HG03571 (cell line): ENCODE measurements around the gene LBH.

Source experiments
- ATAC-seq: cut with Tn5 transposase; IDR thresholded peaks from one replicate; pipeline ENCODE4 v1.9.1; 2021; ENCODE audit not compliant: unreplicated experiment

Gene LBH

DNA sequence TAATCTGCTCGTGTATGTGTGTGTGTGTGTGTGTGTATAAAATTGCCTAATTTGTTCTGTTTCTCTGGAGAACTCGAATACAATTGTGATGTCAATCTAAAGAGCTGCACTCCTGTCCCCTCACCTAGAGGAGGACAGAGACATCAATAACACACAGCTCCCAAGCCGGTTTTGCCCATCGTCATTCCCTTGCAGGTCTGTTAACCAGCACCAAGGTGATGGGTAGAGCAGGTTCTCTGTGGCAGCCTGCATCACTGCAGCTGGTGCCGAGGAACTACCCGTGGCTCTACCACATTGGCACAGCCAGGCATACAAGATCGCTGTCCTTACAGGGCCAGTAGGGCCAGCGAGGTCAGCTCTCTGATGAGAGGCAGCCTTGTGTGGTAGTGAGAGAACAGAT lies 41.0 kb downstream of the LBH start:
- no peak for ATAC-seq

DNA sequence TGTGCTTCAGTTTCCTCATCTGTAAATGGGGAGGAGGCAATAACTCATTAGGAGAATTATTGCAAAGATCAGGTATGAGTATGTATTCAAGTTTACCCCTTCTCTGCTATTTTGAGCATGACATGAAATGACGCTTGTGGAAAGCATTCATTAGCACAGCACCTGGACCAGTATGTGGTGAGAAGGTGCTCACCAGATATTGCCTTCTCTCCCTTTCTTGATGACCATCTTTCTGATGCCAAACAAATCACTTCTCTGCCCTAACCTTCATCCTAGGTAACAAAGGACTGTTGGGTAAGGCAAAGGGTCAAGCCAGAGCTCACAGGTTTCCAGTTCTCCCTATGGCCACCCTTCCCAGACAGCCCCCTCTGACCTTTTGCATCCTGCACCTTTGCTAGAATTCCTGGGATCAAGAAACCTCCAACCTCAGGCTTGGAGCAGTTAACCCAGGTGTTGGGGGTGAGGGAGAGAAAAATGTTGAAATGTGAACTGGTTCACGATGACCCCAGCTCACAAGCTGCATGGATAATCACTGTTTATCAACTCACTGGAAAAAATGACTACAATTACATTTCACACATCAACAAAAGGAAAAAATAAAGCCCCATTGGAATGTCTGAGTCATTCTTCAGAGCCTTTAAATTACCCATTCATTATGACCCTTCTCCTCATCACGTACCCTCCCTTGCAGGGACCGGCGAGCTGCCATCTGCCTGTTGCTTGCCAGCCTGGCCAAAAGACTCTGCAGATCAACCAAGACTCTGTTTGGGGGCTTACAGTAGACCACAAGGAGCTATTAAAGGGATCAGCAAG lies 41.6 kb downstream of the LBH start:
- no peak for ATAC-seq

GRCh38 chr2:30273574-30273929 lies 42.2 kb downstream of the LBH start:
- no peak for ATAC-seq

DNA sequence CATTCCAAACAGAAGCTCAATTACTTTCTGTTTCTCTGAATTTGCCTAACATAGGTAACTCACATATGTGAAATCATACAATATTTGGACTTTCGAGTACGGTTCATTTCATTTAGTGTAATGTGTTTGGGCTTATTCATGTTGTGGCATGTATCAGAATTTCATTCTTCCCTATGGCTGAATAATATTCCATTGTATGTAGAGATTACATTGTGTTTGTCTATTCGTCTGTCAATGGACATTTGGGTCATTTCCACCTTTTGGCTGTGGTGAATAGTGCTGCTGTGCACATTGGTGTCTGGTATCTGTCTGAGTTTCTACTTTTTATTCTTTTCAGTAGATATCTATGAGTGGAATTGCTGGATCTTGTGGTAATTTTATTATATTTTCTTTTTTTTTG lies 43.9 kb downstream of the LBH start:
- no peak for ATAC-seq

- ATAC-seq = no peak
Measured at GRCh38 chr2:30276455-30276911, 45.1 kb downstream of the LBH start.

- ATAC-seq = no peak
Measured at GRCh38 chr2:30277582-30277981, 46.2 kb downstream of the LBH start.

DNA sequence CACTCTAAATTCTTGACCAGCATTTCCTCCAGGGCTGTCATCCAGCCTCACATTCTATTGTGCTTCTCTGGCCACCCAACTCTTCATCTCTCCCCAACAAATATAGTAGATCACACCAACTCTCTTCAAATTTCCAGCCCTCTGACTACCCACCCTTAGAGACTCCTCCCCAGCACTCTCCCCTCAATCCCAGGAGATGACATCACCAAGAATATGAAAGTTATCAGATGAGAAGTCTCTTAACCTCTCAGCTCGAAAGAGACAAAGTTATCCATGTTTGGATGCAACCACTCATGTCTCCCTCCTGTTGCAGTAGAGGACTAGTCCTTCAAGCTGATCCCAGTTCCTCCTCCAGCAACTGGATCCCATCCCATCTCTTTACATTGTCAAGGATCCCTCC lies 47.1 kb downstream of the LBH start:
- no peak for ATAC-seq

DNA sequence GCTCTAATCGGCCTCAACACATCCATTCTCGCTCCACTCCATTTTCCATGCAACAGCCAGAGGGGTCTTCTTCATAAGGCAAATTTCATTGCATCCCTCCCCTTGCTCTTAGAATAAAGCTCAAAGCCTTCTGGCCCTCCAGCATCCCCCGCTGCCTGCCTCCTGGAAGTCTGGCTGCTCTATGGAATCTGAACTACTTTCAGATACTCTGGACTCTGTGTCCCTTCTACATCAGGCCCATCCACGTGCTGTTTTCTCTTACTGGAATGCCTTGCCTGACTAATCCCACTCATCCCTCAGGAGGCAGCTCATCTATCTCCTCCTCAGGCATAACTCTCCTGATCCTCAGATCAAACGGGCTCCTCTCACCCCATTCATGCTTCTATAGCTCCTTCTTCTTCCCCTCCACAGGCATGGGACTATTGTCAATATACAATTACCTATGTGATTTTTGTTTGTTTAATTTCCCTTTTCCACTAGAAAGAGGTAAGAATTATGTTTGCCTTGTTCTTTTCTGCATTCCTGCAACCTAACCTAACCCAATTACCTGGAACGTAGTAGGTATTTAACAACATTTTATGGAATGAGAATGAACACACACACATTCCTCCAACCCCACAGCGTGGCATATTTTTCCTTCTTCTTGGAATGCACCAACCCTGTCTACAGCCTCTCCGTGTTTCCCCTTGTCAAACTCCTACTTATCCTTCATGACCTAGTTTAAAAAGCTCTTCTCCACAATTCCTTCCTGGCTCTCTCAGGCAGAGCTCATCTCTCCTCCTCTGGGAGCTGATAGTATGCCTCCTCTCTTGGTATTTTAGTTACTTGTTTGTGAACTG lies 49.5 kb downstream of the LBH start:
- no peak for ATAC-seq

DNA sequence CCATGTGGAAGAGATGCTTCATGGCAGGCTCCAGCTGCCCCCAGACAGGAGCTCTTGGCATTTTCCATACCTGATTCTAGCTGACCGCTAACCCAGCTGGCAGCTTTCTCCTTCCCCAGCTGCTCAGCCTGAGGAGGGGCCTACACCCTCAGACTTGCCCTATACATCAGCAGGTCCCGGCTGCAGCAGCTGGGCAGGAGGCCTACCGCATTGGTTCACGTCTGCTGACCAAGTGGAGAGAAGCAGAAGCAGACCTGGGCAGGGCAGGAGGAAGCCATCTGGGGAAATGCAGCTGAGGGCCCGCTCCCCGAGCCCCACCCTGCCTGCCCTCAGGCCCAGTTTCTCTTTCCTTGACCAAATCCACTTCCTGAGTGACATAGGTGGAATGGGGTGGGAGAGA lies 50.7 kb downstream of the LBH start:
- ATAC-seq = peak; percentile 77

DNA sequence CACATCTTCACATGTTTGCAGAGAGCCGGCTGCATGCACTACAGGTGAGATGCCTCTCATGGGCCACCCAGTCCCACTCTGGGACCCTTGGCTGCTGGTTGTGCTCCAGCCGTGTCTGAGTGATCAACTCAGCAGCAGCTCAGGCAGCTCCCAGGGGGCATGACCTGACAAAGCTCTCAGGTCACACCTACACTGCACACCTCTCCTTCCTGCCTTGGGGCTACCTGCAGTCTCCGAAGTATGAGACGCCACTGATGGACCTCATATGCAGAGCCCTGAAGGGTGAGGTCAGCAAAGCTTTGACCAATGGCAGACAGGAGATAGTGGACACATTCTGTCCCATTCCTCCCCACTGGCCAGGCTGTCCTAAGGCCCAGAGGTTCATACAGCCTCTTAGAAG lies 51.4 kb downstream of the LBH start:
- ATAC-seq = no peak

DNA sequence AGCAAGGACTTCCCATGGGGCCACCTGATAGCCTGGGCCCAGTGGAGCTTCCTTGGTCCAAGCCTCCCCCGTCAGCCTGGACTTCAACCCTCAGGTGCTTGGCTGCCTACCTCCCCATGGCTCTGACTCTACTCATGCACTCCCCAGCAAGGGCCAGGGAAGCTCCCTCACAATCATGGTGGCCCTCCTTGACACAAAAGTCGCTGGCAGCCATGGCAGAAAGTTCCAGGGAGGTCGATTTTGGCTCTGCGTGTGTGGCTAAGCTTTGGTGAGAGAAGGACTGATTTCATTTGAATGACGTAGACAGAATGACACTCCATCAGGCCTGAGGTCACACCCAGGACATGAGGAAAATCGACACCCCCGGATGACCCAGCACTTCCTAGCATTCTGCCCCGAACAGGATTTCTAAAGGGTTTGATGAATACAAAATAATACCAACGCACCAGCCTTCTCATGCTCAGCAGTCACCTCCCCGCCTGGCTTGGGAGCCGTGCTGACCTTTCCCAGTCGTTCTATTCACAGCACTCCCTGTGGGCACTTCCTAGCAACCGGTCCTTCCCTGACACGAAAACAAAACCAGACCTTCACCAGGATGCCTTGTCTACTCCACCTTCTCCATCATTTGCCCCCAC lies 52.7 kb downstream of the LBH start:
- ATAC-seq = no peak

GRCh38 chr2:30285758-30286157 lies 54.4 kb downstream of the LBH start:
- no peak for ATAC-seq

- ATAC-seq = peak; percentile 6
Measured at GRCh38 chr2:30287190-30287840, 56.0 kb downstream of the LBH start.

- ATAC-seq = peak; percentile 52
Measured at GRCh38 chr2:30287857-30288513, 56.7 kb downstream of the LBH start.

- ATAC-seq = no peak
Measured at GRCh38 chr2:30288561-30288960, 57.2 kb downstream of the LBH start.

- ATAC-seq = no peak
Measured at GRCh38 chr2:30293303-30293921, 62.1 kb downstream of the LBH start.

DNA sequence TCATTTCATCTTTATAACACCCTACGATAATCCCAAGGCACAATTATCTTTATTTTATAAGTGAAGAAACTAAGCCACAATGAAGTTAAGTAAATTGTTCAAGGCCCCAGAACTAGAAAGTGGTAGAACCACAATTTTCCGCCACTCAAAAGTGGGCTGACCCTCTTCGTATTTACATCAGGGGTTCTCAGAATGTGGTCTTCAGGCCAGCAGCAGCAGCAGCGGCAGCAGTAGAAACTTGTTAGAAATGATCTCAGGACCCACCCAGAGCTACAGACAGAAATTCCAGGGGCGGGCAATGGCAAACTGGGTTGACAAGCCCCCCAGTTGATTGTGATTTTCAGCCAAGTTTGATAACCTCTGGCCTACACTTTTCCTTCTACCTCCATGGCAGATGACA lies 62.8 kb downstream of the LBH start:
- ATAC-seq = no peak

GRCh38 chr2:30296496-30296895 lies 65.2 kb downstream of the LBH start:
- ATAC-seq = no peak

GRCh38 chr2:30298302-30298701 lies 67.0 kb downstream of the LBH start:
- no peak for ATAC-seq

DNA sequence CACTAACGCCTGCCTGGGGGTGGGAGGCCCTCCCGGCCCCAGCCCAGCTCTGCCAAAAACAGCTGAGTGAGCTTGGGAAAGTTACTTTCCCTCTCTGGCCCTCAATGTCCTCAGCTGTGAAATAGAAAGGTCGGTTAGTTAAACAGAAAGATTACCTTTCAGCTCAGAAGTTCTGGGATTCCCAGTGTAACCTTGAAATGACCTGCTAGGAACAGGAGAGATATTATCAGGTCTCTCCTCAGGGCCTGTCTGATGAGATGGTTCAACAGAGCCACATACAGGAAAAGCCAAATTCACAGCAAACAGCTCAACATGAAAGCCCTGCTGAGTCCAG lies 68.8 kb downstream of the LBH start:
- ATAC-seq = no peak
